ENCODE data around the gene IL1RAPL1.

IL1RAPL1 gene

DNA sequence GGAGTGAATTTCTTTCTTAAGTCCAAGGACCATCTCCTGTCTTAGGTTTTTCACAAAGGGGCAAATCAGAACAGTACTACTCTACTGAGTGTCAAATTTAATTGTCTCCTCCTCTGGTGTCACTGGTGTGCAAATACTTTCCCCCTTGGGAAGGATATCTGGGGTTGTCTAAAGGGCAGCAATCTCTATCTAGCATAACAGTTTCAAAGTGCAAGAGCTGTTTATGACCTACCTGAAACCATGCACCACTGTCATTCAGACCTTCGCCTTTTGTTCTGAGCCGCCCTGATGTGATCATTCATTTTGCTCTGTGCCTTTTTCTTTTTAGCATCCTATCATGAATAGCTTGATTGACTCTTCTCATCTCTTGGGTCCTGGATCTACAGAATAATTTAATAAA is 39.3 kb downstream of the IL1RAPL1 start:
- in situ Hi-C loops (cut with MboI; ENCODE audit: low sequenced_read_pairs) = no loop called here

- in situ Hi-C loops (cut with MboI; ENCODE audit: low sequenced_read_pairs) = no loop called here
These were observed 40.9 kb downstream of the IL1RAPL1 start for GRCh38 chrX:28628120-28628519.

DNA sequence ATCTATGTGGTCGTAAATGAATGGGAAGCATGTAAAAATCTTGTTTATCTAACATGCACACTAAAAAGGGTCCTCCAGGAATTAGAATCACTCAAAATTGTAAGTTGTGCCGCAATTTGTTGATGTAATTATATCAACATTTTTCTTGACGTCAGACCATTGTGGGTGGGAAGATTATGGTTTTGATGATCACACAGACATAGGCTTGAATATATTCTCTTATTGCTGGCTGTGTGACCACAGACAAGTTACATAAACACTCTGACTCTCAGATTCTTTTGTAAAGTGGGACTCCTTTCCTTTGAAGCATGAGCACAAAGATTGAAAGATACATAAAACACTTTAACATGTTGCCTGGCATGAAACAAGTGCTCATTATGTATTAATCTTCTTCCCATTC is 51.5 kb downstream of the IL1RAPL1 start:
- in situ Hi-C loops (cut with MboI; ENCODE audit: low sequenced_read_pairs) = no loop called here

GRCh38 chrX:28639451-28639850 is 52.2 kb downstream of the IL1RAPL1 start:
- in situ Hi-C loops (cut with MboI; ENCODE audit: low sequenced_read_pairs) = no loop called here

DNA sequence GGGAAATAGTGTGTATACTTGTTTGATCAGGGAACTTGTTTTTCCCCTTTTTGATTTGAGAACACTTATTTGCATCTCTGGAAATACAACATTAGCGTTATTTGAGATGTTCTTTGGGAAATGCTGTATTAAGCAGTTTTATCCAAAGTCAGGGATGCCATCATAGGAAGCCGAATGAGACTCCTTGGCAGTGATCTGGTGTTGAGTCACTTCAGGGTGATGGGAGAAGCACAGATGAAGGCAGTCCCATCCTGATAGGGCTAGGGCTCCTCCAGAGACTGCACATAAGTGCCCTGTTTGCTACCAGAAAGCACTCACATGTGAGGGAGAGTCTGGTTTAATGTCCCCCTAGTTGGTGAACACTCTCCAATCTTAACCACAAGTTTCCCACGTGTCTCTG is 62.3 kb downstream of the IL1RAPL1 start:
- in situ Hi-C loops (cut with MboI; ENCODE audit: low sequenced_read_pairs) = no loop called here

- in situ Hi-C loops (cut with MboI; ENCODE audit: low sequenced_read_pairs) = no loop called here
These were observed 63.9 kb downstream of the IL1RAPL1 start for GRCh38 chrX:28651186-28651585.

DNA sequence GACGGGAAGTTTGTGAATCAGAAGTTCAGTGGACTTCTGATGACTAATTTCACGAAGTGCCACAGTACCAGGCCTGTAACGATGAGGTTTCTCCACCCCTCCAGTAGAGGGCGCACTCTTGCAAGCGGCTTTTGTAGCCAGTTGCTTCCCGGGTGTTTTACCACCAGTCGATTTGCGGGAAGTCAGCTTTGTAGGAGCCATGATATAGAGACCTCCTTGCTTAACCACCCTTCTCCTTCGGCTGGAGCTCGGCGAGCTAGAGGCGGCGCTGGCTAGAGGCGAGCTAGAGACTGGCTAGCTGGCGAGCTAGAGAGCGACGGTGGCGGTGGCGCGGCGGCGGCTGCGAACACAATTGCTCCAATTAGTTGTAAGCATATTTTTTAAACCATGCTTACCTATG is 72.0 kb downstream of the IL1RAPL1 start:
- in situ Hi-C loops (cut with MboI; ENCODE audit: low sequenced_read_pairs) = no loop called here

GRCh38 chrX:28665778-28666177 is 78.5 kb downstream of the IL1RAPL1 start:
- in situ Hi-C loops (cut with MboI; ENCODE audit: low sequenced_read_pairs) = no loop called here

DNA sequence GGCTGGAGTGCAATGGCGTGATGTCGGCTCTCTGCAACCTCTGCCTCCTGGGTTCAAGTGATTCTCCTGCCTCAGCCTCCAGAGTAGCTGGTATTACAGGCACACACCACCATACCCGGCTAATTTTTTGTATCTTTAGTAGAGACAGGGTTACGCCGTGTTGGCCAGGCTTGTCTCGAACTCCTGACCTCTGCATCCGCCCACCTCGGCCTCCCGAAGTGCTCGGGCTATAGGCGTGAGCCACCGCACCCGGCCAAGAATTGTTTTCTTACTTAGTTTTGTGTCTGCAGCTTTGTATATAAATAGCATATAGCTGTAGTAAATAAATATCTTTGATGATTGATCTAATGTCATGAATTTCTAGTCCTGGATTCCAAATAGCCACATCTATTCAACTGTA is 81.1 kb downstream of the IL1RAPL1 start:
- in situ Hi-C loops (cut with MboI; ENCODE audit: low sequenced_read_pairs) = no loop called here

- in situ Hi-C loops (cut with MboI; ENCODE audit: low sequenced_read_pairs) = no loop called here
These were observed 81.7 kb downstream of the IL1RAPL1 start for GRCh38 chrX:28668957-28669356.

GRCh38 chrX:28670074-28670473 is 82.8 kb downstream of the IL1RAPL1 start:
- in situ Hi-C loops (cut with MboI; ENCODE audit: low sequenced_read_pairs) = no loop called here

- in situ Hi-C loops (cut with MboI; ENCODE audit: low sequenced_read_pairs) = no loop called here
These were observed 87.9 kb downstream of the IL1RAPL1 start for GRCh38 chrX:28675173-28675572.

DNA sequence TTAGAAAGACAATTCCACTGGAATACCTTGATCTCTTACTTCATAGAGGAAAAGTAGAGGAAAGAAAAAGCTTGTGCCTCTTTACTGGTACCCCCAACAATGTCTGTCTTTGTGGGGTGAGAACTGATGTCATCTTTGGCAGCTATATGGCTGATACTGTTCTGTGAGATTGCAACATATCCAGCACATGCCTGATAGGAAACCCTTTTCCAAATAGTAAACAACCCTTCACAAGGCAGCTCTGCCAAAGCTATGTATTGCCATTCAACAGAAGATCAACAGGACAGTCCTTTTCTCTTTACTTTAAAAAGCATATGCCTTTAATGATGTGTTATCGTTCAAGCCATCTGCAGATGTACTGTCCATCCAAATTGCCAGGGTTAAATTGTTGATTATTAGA is 105.9 kb downstream of the IL1RAPL1 start:
- in situ Hi-C loops (cut with MboI; ENCODE audit: low sequenced_read_pairs) = no loop called here

GRCh38 chrX:28697732-28698131 is 110.5 kb downstream of the IL1RAPL1 start:
- in situ Hi-C loops (cut with MboI; ENCODE audit: low sequenced_read_pairs) = no loop called here

GRCh38 chrX:28701222-28701621 is 114.0 kb downstream of the IL1RAPL1 start:
- in situ Hi-C loops (cut with MboI; ENCODE audit: low sequenced_read_pairs) = no loop called here

DNA sequence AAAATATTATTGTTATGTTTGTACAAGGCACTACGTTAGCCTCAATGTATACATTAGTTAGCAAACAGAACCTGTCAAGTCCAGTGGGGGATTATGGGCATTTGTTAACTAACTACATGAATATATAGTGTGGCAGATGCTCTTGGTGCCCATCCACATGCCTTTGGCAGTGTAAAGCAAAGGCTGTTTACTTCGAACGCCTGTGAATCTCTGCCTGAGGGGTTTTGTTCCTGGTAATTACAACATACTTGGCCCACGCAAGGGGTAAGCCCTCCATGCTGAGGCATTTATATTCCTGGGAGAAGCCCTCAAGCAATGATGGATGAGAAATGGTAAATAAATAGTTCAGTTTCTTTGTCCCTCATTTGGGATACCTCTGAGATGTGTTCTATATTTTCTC is 119.7 kb downstream of the IL1RAPL1 start:
- in situ Hi-C loops (cut with MboI; ENCODE audit: low sequenced_read_pairs) = no loop called here

DNA sequence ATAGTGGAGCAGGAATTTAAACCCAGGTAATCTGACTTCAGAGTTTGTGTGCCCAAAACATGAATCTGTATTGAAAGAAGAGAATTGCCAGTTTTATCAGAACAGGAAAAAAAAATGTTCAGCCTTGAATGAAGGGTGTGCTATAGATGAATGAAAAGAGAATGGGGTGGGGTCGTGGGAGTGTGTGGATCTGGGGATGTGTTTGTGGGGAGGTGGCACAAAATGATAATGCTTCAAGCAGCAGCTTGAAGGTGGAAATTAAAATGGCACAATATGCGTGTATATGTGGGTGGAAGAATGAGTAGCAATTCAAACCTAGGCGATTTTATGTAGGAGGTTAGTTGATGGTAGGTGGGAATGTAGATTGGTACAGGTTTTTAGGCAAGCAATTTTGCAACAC is 122.2 kb downstream of the IL1RAPL1 start:
- in situ Hi-C loops (cut with MboI; ENCODE audit: low sequenced_read_pairs) = no loop called here

DNA sequence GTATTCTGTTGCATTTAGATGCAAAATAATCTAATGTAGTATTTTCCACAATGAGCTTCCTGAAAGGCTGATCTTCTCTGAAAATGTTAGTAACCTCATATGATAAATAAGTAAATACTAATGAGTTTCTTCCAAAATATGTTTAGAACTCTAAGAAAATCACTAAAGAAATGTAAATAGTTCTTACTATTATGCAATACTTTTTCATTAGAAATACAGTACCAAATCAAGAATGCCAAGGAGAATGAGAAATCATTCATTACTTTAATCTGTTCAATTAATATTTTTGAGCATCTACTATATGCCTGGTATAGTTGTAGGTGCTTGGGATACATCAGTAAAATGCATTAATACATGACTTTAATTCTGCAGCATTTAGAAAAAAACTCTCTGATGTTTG is 130.6 kb downstream of the IL1RAPL1 start:
- in situ Hi-C loops (cut with MboI; ENCODE audit: low sequenced_read_pairs) = no loop called here

DNA sequence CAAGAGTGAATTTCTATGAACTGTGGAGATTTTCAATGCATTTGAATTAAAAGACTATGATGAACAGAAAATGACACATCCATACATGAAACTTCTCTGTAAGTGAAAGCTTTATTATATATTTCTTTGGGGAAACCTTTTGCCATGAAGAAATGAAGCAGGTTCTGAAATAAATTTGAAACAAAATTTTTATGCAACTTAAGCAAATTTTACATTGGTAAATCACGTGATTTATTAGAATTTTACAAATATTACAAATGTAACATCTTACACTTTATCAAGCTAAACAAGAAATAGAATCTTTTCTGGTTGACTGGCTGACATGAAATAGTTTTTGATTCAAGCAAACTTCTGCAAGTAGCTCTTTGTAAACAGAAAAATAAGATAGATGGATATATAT is 131.2 kb downstream of the IL1RAPL1 start:
- in situ Hi-C loops (cut with MboI; ENCODE audit: low sequenced_read_pairs) = no loop called here

DNA sequence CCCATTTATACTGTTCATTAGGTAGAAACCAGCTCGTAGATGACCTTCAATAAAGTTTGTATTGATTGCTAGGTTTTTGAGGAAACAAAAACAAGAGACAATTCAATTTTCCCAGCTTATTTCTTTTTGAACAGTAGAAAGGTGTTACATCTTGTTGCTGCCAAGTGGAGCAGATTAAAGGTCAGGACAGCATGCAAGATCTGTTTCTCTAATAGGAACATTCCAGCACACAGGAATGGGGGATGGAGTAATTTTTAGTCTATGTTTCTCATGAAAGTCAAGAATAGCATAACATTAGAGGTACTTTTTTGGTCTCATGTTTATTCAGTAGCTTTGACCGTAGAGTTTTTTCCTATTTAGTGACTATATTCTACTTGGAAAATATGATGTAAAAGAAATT is 132.4 kb downstream of the IL1RAPL1 start:
- in situ Hi-C loops (cut with MboI; ENCODE audit: low sequenced_read_pairs) = no loop called here

DNA sequence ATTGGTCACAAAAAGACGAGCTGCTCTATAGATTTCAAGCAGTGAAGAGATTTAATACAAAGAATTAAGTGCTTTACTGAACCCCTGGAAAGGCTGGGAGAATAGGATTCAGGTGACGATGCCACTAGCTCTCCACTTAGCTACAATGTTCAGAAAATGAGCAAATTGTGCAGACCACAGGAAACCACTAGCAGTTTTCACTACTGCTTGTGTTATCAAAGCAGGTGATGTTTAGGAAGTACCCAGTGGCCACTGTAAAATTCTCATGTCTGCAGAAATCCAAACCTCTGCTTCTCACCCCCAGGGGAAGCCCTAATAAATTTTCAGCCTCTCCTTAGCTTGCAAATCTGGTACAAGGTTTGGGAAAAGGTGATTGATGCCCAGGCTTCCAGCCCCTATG is 165.1 kb downstream of the IL1RAPL1 start:
- in situ Hi-C loops (cut with MboI; ENCODE audit: low sequenced_read_pairs) = no loop called here

- in situ Hi-C loops (cut with MboI; ENCODE audit: low sequenced_read_pairs) = no loop called here
These were observed 168.9 kb downstream of the IL1RAPL1 start for GRCh38 chrX:28756175-28756574.

DNA sequence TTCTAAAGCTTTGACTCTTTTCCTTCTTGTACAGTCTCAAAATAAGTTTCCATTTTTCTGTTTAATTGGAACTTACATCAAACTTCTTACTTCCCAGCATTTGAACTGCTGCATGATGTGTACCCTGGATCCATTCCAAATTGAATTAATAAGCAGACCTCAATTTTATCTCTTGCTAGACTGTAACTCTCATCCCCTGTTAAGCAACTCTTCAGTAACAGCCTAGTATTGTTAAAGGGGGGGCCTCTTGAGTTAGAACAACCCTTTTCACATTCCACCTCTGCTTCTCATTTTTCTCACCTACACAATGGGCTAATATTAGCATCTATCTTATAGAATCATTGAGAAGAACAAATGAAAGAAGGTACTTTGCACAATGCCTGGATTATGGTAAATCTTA is 169.4 kb downstream of the IL1RAPL1 start:
- in situ Hi-C loops (cut with MboI; ENCODE audit: low sequenced_read_pairs) = no loop called here

GRCh38 chrX:28757290-28757689 is 170.0 kb downstream of the IL1RAPL1 start:
- in situ Hi-C loops (cut with MboI; ENCODE audit: low sequenced_read_pairs) = no loop called here

All from HL-60/S4 treated with retinoic acid at 250 ng/mL for 4 days and 3 days (cell line).